A549 (cell line): ENCODE data around the gene PEPD. TPM values are rescaled to one million over a fixed set of nuclear protein-coding genes. Genes with fewer than 3 reads are reported as not detected.

Experiments
- ATAC-seq, 2 experiments: fragments of 200-7000 bp in 1 of 2; fragments of >200 bp in 1 of 2; cut with Nextera tagmentation in 1 of 2; cut with Tn5 transposase in 1 of 2; 3 replicates each; pipeline versions ENCODE4 v1.8.0 to v1.9.1; 2018 to 2020; ENCODE audit warnings: mild to moderate bottlenecking in 1 of 2, moderate library complexity in 1 of 2
- CTCF ChIA-PET: fragments of 300-600 bp; sonication (Branson Sonifier 250); formaldehyde crosslinking; extraction: SDS; loops from one replicate; lab custom pipeline; 2021; ENCODE audit warnings: antibody characterized with exemption, inconsistent platforms; lab: Yijun Ruan, JAX
- POLR2A ChIA-PET: fragments of 350-600 bp; formaldehyde crosslinking; extraction: SDS; loops from one replicate; lab custom pipeline; 2021; ENCODE audit warnings: antibody characterized with exemption, inconsistent platforms; lab: Yijun Ruan, JAX
- DNase-seq, 2 experiments: peaks; one replicate each; pipeline versions ENCODE4 v3.0.0 to v3.0.0-alpha.2; 2011 to 2016; ENCODE audit warnings: low read depth in 1 of 2, low spot score in 1 of 2
- FAIRE-seq: peaks from 2 replicates; lab custom pipeline; 2011; peaks lifted over from hg19 to GRCh38; lab: Jason Lieb, UNC
- H3K27ac ChIP-seq, 2 experiments: fragments of >200 bp; sonication (Bioruptor Twin); formaldehyde crosslinking; 3 replicates each; pipeline ENCODE4 v1.5.1; 2016 to 2017
- H3K4me1 ChIP-seq: fragments of >200 bp; sonication (Bioruptor Twin); formaldehyde crosslinking; 3 replicates; pipeline ENCODE4 v1.6.1; 2016
- H3K4me2 ChIP-seq: fragments of >200 bp; sonication (Bioruptor Twin); formaldehyde crosslinking; 3 replicates; pipeline ENCODE4 v1.6.1; 2016
- H3K4me3 ChIP-seq: fragments of >200 bp; sonication (Bioruptor Twin); formaldehyde crosslinking; 3 replicates; pipeline ENCODE4 v1.5.1; 2016
- H3K9me3 ChIP-seq: fragments of >200 bp; sonication (Bioruptor Twin); formaldehyde crosslinking; 3 replicates; pipeline ENCODE4 v1.6.1; 2016
- BHLHE40 ChIP-seq: IDR thresholded peaks from 2 replicates; pipeline ENCODE4 v1.6.1; 2012; ENCODE audit warnings: low read depth, low read length, inconsistent platforms
- CBX2 ChIP-seq: fragments of 200-600 bp; sonication (generic); IDR thresholded peaks from 2 replicates; pipeline ENCODE4 v1.6.1; 2016; ENCODE audit warnings: low read depth, mild to moderate bottlenecking, borderline replicate concordance
- FOXS1 ChIP-seq: fragments of 250-450 bp; sonication (Bioruptor Pico); IDR thresholded peaks from 2 replicates; pipeline ENCODE4 v1.5.0; 2020; ENCODE audit warnings: mild to moderate bottlenecking, moderate library complexity
- GATA3 ChIP-seq: IDR thresholded peaks from 2 replicates; pipeline ENCODE4 v1.6.1; 2012; ENCODE audit warnings: borderline replicate concordance
- HDAC2 ChIP-seq: fragments of 200-600 bp; sonication (generic); IDR thresholded peaks from 2 replicates; pipeline ENCODE4 v1.6.1; 2016
- HOXA7 ChIP-seq: fragments of 250-450 bp; sonication (Bioruptor Pico); IDR thresholded peaks from 2 replicates; pipeline ENCODE4 v1.5.0; 2020; ENCODE audit warnings: mild to moderate bottlenecking, moderate library complexity
- HOXB5 ChIP-seq: fragments of 250-450 bp; sonication (Bioruptor Pico); IDR thresholded peaks from 2 replicates; pipeline ENCODE4 v1.5.0; 2020; ENCODE audit warnings: mild to moderate bottlenecking, moderate library complexity
- JUN ChIP-seq, 2 experiments: fragments of >200 bp; sonication (Bioruptor Twin); formaldehyde crosslinking; IDR thresholded peaks; 2 replicates in 1 of 2; 3 replicates in 1 of 2; pipeline ENCODE4 v1.6.1; 2016 to 2017
- KDM5A ChIP-seq: fragments of 200-600 bp; sonication (generic); IDR thresholded peaks from 2 replicates; pipeline ENCODE4 v1.6.1; 2016; ENCODE audit warnings: antibody characterized with exemption, mild to moderate bottlenecking
- NR3C1 ChIP-seq: fragments of >200 bp; sonication (Bioruptor Twin); formaldehyde crosslinking; IDR thresholded peaks from 3 replicates; pipeline ENCODE4 v1.6.1; 2017
- PBX3 ChIP-seq: IDR thresholded peaks from 2 replicates; pipeline ENCODE4 v1.6.1; 2012
- RAD21 ChIP-seq, 2 experiments: fragments of >200 bp in 1 of 2; sonication (Bioruptor Twin) in 1 of 2; formaldehyde crosslinking in 1 of 2; IDR thresholded peaks in 1 of 2; conservative IDR thresholded peaks in 1 of 2; 2 replicates in 1 of 2; 3 replicates in 1 of 2; pipeline ENCODE4 v1.6.1; 2012 to 2018; ENCODE audit warnings: inconsistent platforms in 1 of 2
- REST ChIP-seq: fragments of 200-600 bp; sonication (generic); IDR thresholded peaks from 2 replicates; pipeline ENCODE4 v1.6.1; 2016; ENCODE audit warnings: antibody characterized with exemption, mild to moderate bottlenecking, moderate library complexity
- SMC3 ChIP-seq: fragments of >200 bp; sonication (Bioruptor Twin); formaldehyde crosslinking; IDR thresholded peaks from 3 replicates; pipeline ENCODE4 v1.6.1; 2018; ENCODE audit warnings: inconsistent platforms
- SREBF2 ChIP-seq: fragments of 450-650 bp; IDR thresholded peaks from 2 replicates; pipeline ENCODE4 v1.6.1; 2014; ENCODE audit warnings: mild to moderate bottlenecking, moderate library complexity
- ZNF302 ChIP-seq: fragments of 250-450 bp; sonication (Bioruptor Pico); IDR thresholded peaks from 2 replicates; pipeline ENCODE4 v1.9.0; 2021; ENCODE audit warnings: inconsistent platforms, mild to moderate bottlenecking, moderate library complexity
- ZSCAN20 ChIP-seq: fragments of 250-450 bp; sonication (Bioruptor Pico); IDR thresholded peaks from 2 replicates; pipeline ENCODE4 v1.8.0; 2022; ENCODE audit warnings: mild to moderate bottlenecking, moderate library complexity
- WGBS: methylation state at CpG from one replicate; pipeline ENCODE4 v1.1.6; 2017; ENCODE audit errors: missing lambda C conversion rate; 5-methylcytosine and 5-hydroxymethylcytosine counted together
- polyA plus RNA-seq, 4 experiments: library from polyadenylated mRNA; depleted of rRNA in 3 of 4; stranded (reverse); fragments of >200 nt; fragmentation: RNase III in 1 of 4; extraction: RNeasy Plus Mini Kit Qiagen cat#74134 plus additional on column Dnase treatment in 1 of 4; gene quantifications; 2 replicates in 3 of 4; 3 replicates in 1 of 4; pipeline ENCODE4 v1.2.3, GENCODE V29; 2011 to 2017
- TF ChIP-seq, protein P1 (sequence below): fragments of 250-450 bp; sonication (Bioruptor Pico); IDR thresholded peaks from 2 replicates; pipeline ENCODE4 v1.5.0; 2020; ENCODE audit warnings: low read depth, mild to moderate bottlenecking, moderate library complexity
- TF ChIP-seq, protein P2 (sequence below): fragments of 250-450 bp; sonication (Bioruptor Pico); IDR thresholded peaks from 2 replicates; pipeline ENCODE4 v1.5.0; 2021; ENCODE audit warnings: mild to moderate bottlenecking, moderate library complexity, borderline replicate concordance
- TF ChIP-seq, protein P3 (sequence below): IDR thresholded peaks from 2 replicates; pipeline ENCODE4 v1.6.1; 2012; ENCODE audit warnings: low read depth, borderline replicate concordance

PEPD gene
- polyA plus RNA-seq, 2 of the 4 experiments (the other 2 are of a cell fraction), result 85.5 to 100 TPM

DNA sequence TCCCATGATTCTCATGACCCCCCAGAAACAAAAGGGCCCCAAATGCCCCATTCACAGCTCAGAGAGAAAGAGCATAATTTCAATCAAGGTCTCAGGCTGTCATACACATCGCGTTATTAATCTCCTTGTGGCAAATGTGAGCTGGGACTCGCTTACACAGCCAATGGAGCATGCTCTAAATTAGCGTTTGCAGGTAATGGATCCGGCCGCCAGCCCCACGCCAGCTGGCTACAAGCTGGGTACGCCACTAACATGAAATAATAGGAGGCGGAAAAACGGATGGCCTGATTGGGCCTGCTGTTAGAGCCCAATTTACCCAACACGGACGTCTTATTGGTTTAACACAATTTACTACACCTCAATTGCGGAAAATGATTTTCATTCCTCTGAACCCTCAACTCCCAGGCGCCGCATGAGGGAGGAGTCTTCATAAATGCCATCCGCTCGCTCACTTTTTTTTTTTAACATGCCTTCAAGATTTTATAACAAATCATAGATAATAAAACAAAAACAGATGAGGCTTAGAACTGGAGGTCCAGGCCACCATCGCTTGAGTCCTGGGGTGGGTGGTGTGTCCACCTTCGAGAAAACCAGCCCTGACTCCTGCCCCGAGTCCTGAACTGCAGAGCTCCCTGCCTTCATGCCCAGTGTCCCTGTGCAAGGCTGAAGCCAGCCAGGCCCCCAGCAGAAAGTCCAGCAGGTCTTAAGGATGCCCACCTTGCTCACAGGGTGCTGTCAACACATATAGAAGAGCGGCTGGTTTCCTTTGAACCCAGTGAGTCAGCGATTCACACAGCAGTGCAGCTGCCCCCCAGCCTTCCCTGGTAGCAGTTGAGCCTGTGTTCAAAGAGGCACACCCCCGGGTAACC is 62.1 kb downstream of the PEPD start (continued):
- TF ChIP-seq REST, result no peak
- no peak for TF ChIP-seq PBX3
- TF ChIP-seq KDM5A, result no peak
- TF ChIP-seq RAD21 (conservative IDR thresholded peaks at IDR 0.05 in 1 of 2, IDR thresholded peaks at IDR 0.05 in 1 of 2), result no peak
- no peak for TF ChIP-seq HOXA7 (CRISPR knock-in tag)
- TF ChIP-seq, all 56 proteins: peak for 0

DNA sequence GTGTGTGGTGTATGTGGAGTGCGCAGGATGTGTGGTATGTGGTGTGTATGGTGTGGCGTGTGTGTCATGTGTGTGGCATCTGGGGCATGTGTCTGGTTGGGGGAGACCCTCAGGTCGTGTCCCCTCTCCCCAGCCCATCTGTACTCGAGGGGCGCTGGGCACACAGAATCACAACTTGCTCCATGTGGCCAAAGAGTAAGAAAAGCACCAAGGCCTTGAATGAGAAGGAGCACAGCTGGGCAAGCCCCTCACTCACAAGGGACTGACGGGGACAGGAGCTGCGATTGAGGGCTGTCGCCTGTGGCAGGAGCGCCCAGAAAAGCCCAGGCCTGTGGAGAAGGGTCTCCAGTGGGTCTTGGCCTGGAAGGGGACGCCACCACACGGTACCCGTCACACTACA is 62.8 kb downstream of the PEPD start:
- CTCF ChIA-PET, result interaction anchor here (0.7 to 5.7 kb wide), 5 partner anchors 9 to 730 kb away, joined by 3 to 23 read pairs (median 4); no protein-coding TSS in a partner anchor
- FAIRE-seq (no peak), ATAC-seq (no peak), DNase-seq (no peak)
- WGBS, result 84% methylated on average over 12 of the region's 12 CpGs
- Histone ChIP-seq H3K27ac (no peak overlapping the region), H3K4me2 (no peak overlapping the region), H3K9me3 (no peaks in the 10 kb centered on the region), H3K4me3 (no peak overlapping the region), H3K4me1 (no peaks in the 10 kb centered on the region)
- POLR2A ChIA-PET, result no interaction called here
- TF ChIP-seq NR3C1 (no peak), ZSCAN20 (CRISPR knock-in tag) (no peak), HDAC2 (no peak), FOXS1 (CRISPR knock-in tag) (no peak), JUN (IDR thresholded peaks at IDR 0.05) (no peak), SMC3 (no peak), KDM5A (no peak), HOXB5 (CRISPR knock-in tag) (no peak), SREBF2 (no peak), GATA3 (no peak), BHLHE40 (no peak), CBX2 (no peak), ZNF302 (CRISPR knock-in tag) (no peak)
- TF ChIP-seq, protein P1, sequence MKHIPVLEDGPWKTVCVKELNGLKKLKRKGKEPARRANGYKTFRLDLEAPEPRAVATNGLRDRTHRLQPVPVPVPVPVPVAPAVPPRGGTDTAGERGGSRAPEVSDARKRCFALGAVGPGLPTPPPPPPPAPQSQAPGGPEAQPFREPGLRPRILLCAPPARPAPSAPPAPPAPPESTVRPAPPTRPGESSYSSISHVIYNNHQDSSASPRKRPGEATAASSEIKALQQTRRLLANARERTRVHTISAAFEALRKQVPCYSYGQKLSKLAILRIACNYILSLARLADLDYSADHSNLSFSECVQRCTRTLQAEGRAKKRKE (CRISPR knock-in tag), result no peak
- TF ChIP-seq, protein P2, sequence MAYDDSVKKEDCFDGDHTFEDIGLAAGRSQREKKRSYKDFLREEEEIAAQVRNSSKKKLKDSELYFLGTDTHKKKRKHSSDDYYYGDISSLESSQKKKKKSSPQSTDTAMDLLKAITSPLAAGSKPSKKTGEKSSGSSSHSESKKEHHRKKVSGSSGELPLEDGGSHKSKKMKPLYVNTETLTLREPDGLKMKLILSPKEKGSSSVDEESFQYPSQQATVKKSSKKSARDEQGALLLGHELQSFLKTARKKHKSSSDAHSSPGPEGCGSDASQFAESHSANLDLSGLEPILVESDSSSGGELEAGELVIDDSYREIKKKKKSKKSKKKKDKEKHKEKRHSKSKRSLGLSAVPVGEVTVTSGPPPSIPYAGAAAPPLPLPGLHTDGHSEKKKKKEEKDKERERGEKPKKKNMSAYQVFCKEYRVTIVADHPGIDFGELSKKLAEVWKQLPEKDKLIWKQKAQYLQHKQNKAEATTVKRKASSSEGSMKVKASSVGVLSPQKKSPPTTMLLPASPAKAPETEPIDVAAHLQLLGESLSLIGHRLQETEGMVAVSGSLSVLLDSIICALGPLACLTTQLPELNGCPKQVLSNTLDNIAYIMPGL, result no peak
- TF ChIP-seq, protein P3, sequence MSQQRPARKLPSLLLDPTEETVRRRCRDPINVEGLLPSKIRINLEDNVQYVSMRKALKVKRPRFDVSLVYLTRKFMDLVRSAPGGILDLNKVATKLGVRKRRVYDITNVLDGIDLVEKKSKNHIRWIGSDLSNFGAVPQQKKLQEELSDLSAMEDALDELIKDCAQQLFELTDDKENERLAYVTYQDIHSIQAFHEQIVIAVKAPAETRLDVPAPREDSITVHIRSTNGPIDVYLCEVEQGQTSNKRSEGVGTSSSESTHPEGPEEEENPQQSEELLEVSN, result no peak
